ENCODE measurements around the gene ISYNA1.
"Not testable (repeated sequence)": the region's sequence is repeated elsewhere in the genome, so short reads cannot be mapped to it uniquely, and the experiment has no call there.

The ISYNA1 gene

GRCh38 chr19:18408053-18408476 is 29.9 kb downstream of the ISYNA1 start:
- H2AFZ ChIP-seq = peak overlapping the region; percentile 50
- H3K9me3 ChIP-seq (ENCODE audit: control insufficient read depth, low read length) = no peaks in the 10 kb centered on the region
- H3K4me2 ChIP-seq (ENCODE audit: low read length) = no peak overlapping the region
- peak; percentile 47 for TF ChIP-seq CTCF (IDR thresholded peaks at IDR 0.05)
- no peak overlapping the region for H3K27ac ChIP-seq
- H3K4me3 ChIP-seq (ENCODE audit: low read depth, low read length) = no peak overlapping the region
- H3K9ac ChIP-seq = no peak overlapping the region
- H3K36me3 ChIP-seq (ENCODE audit: control insufficient read depth, insufficient read depth, low read length) = no peaks in the 10 kb centered on the region
- H3K27me3 ChIP-seq (ENCODE audit: control insufficient read depth, insufficient read depth, low read length) = no peaks in the 10 kb centered on the region
- no peaks in the 10 kb centered on the region for H3K79me2 ChIP-seq
- H3K4me1 ChIP-seq = peaks cover 3% of the 10 kb centered on the region

- Histone ChIP-seq H3K27me3 (ENCODE audit: control insufficient read depth, insufficient read depth, low read length) (no peaks in the 10 kb centered on the region), H3K4me3 (ENCODE audit: low read depth, low read length) (no peak overlapping the region), H3K9me3 (ENCODE audit: control insufficient read depth, low read length) (no peaks in the 10 kb centered on the region), H3K4me2 (ENCODE audit: low read length) (no peak overlapping the region), H3K79me2 (no peaks in the 10 kb centered on the region), H3K27ac (no peak overlapping the region), H3K4me1 (peaks cover 3% of the 10 kb centered on the region), H3K9ac (no peak overlapping the region), H3K36me3 (ENCODE audit: control insufficient read depth, insufficient read depth, low read length) (no peaks in the 10 kb centered on the region), H2AFZ (no peak overlapping the region)
- TF ChIP-seq CTCF (IDR thresholded peaks at IDR 0.05) = no peak
Observed at GRCh38 chr19:18406749-18407148, 31.2 kb downstream of the ISYNA1 start.

GRCh38 chr19:18405754-18406153 is 32.2 kb downstream of the ISYNA1 start:
- H3K27me3 ChIP-seq (ENCODE audit: control insufficient read depth, insufficient read depth, low read length); H3K4me1 ChIP-seq; H2AFZ ChIP-seq; H3K9me3 ChIP-seq (ENCODE audit: control insufficient read depth, low read length); H3K36me3 ChIP-seq (ENCODE audit: control insufficient read depth, insufficient read depth, low read length); H3K79me2 ChIP-seq; H3K4me2 ChIP-seq (ENCODE audit: low read length); H3K27ac ChIP-seq; H3K4me3 ChIP-seq (ENCODE audit: low read depth, low read length); H3K9ac ChIP-seq: not testable (repeated sequence)

GRCh38 chr19:18402455-18403248 is 35.3 kb downstream of the ISYNA1 start:
- not testable (repeated sequence) for H3K4me3 ChIP-seq (ENCODE audit: low read depth, low read length); H3K9ac ChIP-seq; H3K9me3 ChIP-seq (ENCODE audit: control insufficient read depth, low read length); H3K36me3 ChIP-seq (ENCODE audit: control insufficient read depth, insufficient read depth, low read length); H3K79me2 ChIP-seq; H2AFZ ChIP-seq; H3K4me1 ChIP-seq; H3K27me3 ChIP-seq (ENCODE audit: control insufficient read depth, insufficient read depth, low read length); H3K27ac ChIP-seq; H3K4me2 ChIP-seq (ENCODE audit: low read length)

GRCh38 chr19:18401580-18402112 is 36.3 kb downstream of the ISYNA1 start:
- Histone ChIP-seq H3K4me3 (ENCODE audit: low read depth, low read length) (no peak overlapping the region), H3K4me1 (peaks cover 5% of the 10 kb centered on the region), H3K9me3 (ENCODE audit: control insufficient read depth, low read length) (no peaks in the 10 kb centered on the region), H3K4me2 (ENCODE audit: low read length) (no peak overlapping the region), H3K9ac (no peak overlapping the region), H3K79me2 (no peaks in the 10 kb centered on the region), H3K36me3 (ENCODE audit: control insufficient read depth, insufficient read depth, low read length) (no peaks in the 10 kb centered on the region), H2AFZ (no peak overlapping the region), H3K27me3 (ENCODE audit: control insufficient read depth, insufficient read depth, low read length) (no peaks in the 10 kb centered on the region), H3K27ac (no peak overlapping the region)
- peak; percentile 42 for TF ChIP-seq CTCF (IDR thresholded peaks at IDR 0.05)
